MCF 10A (cell line): ENCODE data around the gene KREMEN1. TPM values are rescaled to one million over a fixed set of nuclear protein-coding genes. Genes with fewer than 3 reads are reported as not detected.

Source experiments
- BruUV-seq: library from RNA; stranded (reverse); fragments of 400-500 nt; replicated peaks from 2 replicates; lab custom pipeline; 2021; lab: Mats Ljungman, UMichigan
- CTCF ChIA-PET: fragments of 300-600 bp; sonication (Branson Sonifier 250); formaldehyde crosslinking; extraction: SDS; loops from one replicate; lab custom pipeline; 2021; ENCODE audit warnings: antibody characterized with exemption, inconsistent platforms; lab: Yijun Ruan, JAX
- POLR2A ChIA-PET: fragments of 300-600, 350-650 bp; sonication (Branson Sonifier 250); formaldehyde crosslinking; extraction: SDS; loops from one replicate; lab custom pipeline; 2020; ENCODE audit warnings: antibody characterized with exemption, inconsistent platforms; lab: Yijun Ruan, JAX
- DNase-seq: peaks from one replicate; pipeline ENCODE4 v3.0.0-alpha.2; 2018; ENCODE audit not compliant: unreplicated experiment
- H3K27ac Mint-ChIP-seq: one replicate; pipeline ENCODE4 v1.8.0; 2022; ENCODE audit warnings: mild to moderate bottlenecking, low read depth, mixed read lengths; ENCODE audit not compliant: unreplicated experiment
- H3K27me3 Mint-ChIP-seq: one replicate; pipeline ENCODE4 v1.8.0; 2022; ENCODE audit warnings: mixed read lengths; ENCODE audit not compliant: insufficient read depth, unreplicated experiment
- H3K36me3 Mint-ChIP-seq: one replicate; pipeline ENCODE4 v1.8.0; 2022; ENCODE audit warnings: mild to moderate bottlenecking, moderate library complexity, mixed read lengths; ENCODE audit not compliant: insufficient read depth, unreplicated experiment
- H3K4me1 Mint-ChIP-seq: one replicate; pipeline ENCODE4 v1.8.0; 2022; ENCODE audit warnings: mixed read lengths; ENCODE audit not compliant: insufficient read depth, unreplicated experiment
- H3K4me3 Mint-ChIP-seq: one replicate; pipeline ENCODE4 v1.8.0; 2022; ENCODE audit warnings: mild to moderate bottlenecking, moderate library complexity, mixed read lengths; ENCODE audit not compliant: unreplicated experiment
- H3K9me3 Mint-ChIP-seq: one replicate; pipeline ENCODE4 v1.8.0; 2022; ENCODE audit warnings: mixed read lengths; ENCODE audit not compliant: unreplicated experiment
- intact Hi-C: fragments of 100-400 bp; cut with micrococcal nuclease; formaldehyde crosslinking; loops from 2 replicates; pipeline ENCODE4 v1.14.1; 2022
- total RNA-seq: library from RNA; stranded (reverse); gene quantifications from 2 replicates; pipeline ENCODE4 v1.2.3, GENCODE V29; 2022
- TF ChIP-seq, protein P1 (sequence below): fragments of 200-600 bp; IDR thresholded peaks from one replicate; pipeline ENCODE4 v1.8.0; 2022; ENCODE audit warnings: antibody characterized with exemption, mild to moderate bottlenecking; ENCODE audit not compliant: unreplicated experiment

KREMEN1 gene
- total RNA-seq, 1 experiment from 2014 or later: 3.6 TPM

DNA sequence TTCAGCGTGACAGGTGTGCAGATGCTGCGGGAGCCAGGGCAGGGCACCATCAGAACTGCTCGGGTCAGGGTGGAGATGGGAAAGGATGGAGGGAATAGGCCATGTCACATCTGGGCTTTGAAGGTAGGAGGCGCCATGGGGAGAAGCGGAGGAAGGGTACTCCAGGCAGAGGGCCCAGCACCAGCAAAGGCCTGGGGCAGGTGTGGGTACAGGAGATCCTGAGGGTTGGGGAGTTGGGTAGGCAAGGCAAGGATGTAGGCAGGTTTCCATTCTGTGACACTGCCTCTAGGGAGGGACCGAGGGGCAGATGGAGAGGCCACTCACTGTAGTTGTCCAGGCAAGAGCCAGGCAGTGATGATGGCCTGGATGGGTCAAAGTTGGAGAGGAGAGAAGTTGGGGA, 141.4 kb downstream of the KREMEN1 start:
- POLR2A ChIA-PET: no interaction called here
- Mint-ChIP-seq H3K4me1 (peaks cover 4% of the 10 kb centered on the region), H3K27ac (no peak overlapping the region), H3K9me3 (no peaks in the 10 kb centered on the region), H3K36me3 (peaks cover 5% of the 10 kb centered on the region), H3K27me3 (no peaks in the 10 kb centered on the region), H3K4me3 (no peak overlapping the region)
- intact Hi-C loops: no loop called here
- TF ChIP-seq, protein P1, sequence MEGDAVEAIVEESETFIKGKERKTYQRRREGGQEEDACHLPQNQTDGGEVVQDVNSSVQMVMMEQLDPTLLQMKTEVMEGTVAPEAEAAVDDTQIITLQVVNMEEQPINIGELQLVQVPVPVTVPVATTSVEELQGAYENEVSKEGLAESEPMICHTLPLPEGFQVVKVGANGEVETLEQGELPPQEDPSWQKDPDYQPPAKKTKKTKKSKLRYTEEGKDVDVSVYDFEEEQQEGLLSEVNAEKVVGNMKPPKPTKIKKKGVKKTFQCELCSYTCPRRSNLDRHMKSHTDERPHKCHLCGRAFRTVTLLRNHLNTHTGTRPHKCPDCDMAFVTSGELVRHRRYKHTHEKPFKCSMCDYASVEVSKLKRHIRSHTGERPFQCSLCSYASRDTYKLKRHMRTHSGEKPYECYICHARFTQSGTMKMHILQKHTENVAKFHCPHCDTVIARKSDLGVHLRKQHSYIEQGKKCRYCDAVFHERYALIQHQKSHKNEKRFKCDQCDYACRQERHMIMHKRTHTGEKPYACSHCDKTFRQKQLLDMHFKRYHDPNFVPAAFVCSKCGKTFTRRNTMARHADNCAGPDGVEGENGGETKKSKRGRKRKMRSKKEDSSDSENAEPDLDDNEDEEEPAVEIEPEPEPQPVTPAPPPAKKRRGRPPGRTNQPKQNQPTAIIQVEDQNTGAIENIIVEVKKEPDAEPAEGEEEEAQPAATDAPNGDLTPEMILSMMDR: no peak
- no peak for DNase-seq
- no TSS peak for BruUV-seq
- CTCF ChIA-PET: no interaction called here

DNA sequence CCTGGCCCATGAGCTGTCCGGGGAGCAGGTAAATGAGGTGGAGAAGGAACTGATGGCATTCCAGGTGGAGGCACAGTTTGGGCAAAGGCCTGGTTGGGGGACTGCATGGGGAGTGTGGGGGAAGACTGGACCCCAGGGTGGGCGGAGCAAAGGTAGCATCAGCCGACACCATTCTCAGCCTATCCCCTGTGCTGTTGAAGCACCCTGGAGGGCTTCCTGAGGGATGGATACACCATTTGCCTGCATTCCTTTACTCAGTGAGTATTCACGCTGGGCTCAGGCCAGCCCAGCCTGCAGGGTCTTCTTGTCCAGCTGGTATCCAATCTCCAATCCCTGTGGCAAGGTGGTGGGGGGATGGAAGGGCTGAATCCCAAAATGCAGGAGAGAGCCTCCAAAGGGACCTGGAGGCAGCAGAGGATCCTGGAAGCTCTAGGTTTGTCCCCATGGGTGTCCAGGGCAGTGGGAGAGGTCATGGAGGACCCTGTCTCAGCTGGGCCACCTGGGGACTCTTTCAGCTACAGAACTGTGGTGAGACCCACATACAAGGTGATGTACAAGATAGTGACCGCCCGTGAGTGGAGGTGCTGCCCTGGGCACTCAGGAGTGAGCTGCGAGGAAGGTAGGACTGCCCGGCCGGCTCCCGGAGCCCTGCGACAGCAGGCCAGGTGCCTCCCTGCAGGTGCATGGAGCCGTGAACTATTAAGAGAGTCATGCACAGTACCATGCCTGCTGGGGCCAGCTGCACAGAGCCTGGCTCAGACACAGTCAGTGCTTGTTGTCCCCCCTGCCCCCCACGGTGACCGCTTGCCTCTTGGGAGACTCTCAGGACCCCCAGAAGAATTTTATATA, 142.4 kb downstream of the KREMEN1 start:
- ChIA-PET POLR2A (no interaction called here), CTCF (interaction anchor here (0.6 to 1.9 kb wide), 4 partner anchors 31 to 1296 kb away, joined by 3 to 5 read pairs (median 3); no protein-coding TSS in a partner anchor)
- Mint-ChIP-seq H3K4me3 (no peak overlapping the region), H3K27me3 (no peaks in the 10 kb centered on the region), H3K4me1 (no peaks in the 10 kb centered on the region), H3K9me3 (no peaks in the 10 kb centered on the region), H3K36me3 (no peaks in the 10 kb centered on the region), H3K27ac (no peak overlapping the region)
- intact Hi-C loops: no loop called here
- TF ChIP-seq, protein P1: no peak
- DNase-seq: no peak
- BruUV-seq: no TSS peak

DNA sequence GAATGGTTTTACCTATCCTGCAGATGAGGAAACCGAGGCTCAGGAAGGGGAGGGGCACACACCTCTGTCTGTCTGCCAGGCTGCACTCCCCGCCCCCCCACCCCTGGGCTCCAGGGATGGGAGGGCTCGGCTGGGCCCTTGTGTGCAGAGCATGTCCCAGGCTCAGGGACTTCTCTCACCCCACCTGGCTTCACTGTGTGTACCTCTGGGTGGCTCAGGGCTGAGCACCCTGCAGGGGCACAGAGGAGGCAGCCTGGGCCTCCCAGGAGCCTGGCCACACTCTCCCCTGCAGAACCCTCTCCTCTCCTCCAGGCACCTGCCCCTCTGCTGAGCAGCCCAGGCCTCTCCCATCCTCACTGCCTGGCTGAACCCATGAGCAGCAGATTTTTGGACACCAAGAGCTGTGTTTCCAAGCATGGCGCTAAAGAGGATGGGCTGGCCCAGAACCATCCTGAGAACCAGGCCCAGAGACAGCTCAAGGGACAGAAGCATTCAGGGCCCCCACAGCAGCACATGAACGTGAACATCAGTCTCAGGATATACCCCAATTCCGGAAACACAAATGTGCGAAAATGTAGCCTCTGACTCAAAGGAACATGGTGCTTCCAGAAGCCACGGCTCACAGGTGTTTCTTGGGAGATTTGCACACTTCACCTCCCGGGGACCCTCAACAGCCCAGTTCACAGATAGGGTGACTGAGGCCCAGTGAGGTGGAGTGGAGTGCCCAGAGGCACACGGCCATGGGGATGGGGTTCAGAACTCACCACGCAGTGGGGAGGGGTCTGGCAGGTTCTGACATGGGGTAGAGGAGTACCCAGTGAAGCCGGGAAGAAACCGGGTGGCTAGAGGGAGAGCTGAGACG, 143.4 kb downstream of the KREMEN1 start:
- TF ChIP-seq, protein P1: no peak
- Mint-ChIP-seq H3K27ac (no peak overlapping the region), H3K36me3 (no peaks in the 10 kb centered on the region), H3K9me3 (no peaks in the 10 kb centered on the region), H3K4me3 (no peak overlapping the region), H3K27me3 (no peaks in the 10 kb centered on the region), H3K4me1 (no peaks in the 10 kb centered on the region)
- no peak for DNase-seq
- BruUV-seq: no TSS peak
- CTCF ChIA-PET: interaction anchor here (0.6 to 1.9 kb wide), 4 partner anchors 30 to 1297 kb away, joined by 3 to 5 read pairs (median 3); no protein-coding TSS in a partner anchor
- intact Hi-C loops: no loop called here
- POLR2A ChIA-PET: no interaction called here
